IgD-negative memory B cell (primary cell): Measurements from ENCODE around the gene RB1. TPM values are rescaled to one million over a fixed set of nuclear protein-coding genes. Genes with fewer than 3 reads are reported as not detected.
"Not testable (repeated sequence)": the region's sequence is repeated elsewhere in the genome, so short reads cannot be mapped to it uniquely, and the experiment has no call there.

Experiments
- H3K27ac Mint-ChIP-seq, 3 donors: one replicate each; pipeline ENCODE4 v1.8.0; 2020 to 2022; ENCODE audit warnings: mild to moderate bottlenecking in 3 of 3, mixed read lengths in 3 of 3, moderate library complexity in 1 of 3
- H3K27me3 Mint-ChIP-seq: one replicate; pipeline ENCODE4 v1.8.0; 2021; ENCODE audit warnings: mixed read lengths
- H3K36me3 Mint-ChIP-seq: one replicate; pipeline ENCODE4 v1.8.0; 2020; ENCODE audit warnings: mild to moderate bottlenecking, mixed read lengths
- H3K4me1 Mint-ChIP-seq, 3 donors: one replicate each; pipeline ENCODE4 v1.8.0; 2020 to 2022; ENCODE audit warnings: mixed read lengths in 3 of 3, mild to moderate bottlenecking in 1 of 3
- H3K4me3 Mint-ChIP-seq, 4 donors: one replicate each; pipeline ENCODE4 v1.8.0; 2020 to 2022; ENCODE audit warnings: mild to moderate bottlenecking in 4 of 4, mixed read lengths in 4 of 4, moderate library complexity in 3 of 4
- H3K9me3 Mint-ChIP-seq, 3 donors: one replicate each; pipeline ENCODE4 v1.8.0; 2020 to 2021; ENCODE audit warnings: mixed read lengths in 3 of 3, mild to moderate bottlenecking in 1 of 3
- polyA plus RNA-seq: library from polyadenylated mRNA; unstranded; fragments of 300-500 nt; fragmentation: Illumina TruSeq; gene quantifications from one replicate; pipeline ENCODE4 v1.2.3, GENCODE V29; 2021

The RB1 gene
- polyA plus RNA-seq, 1 donor from 2014 or later = 43.7 TPM

GRCh38 chr13:48448959-48449614 lies 145.5 kb downstream of the RB1 start:
- no peak overlapping the region for H3K27ac Mint-ChIP-seq
- H3K36me3 Mint-ChIP-seq = peaks cover 31% of the 10 kb centered on the region
- H3K27me3 Mint-ChIP-seq = no peaks in the 10 kb centered on the region
- H3K4me1 Mint-ChIP-seq = peaks cover 0 to 9% (median 9%) of the 10 kb centered on the region in 3 donors
- H3K4me3 Mint-ChIP-seq = peak overlapping the region in 2 of 4 donors; percentile 65 to 71
- H3K9me3 Mint-ChIP-seq = peaks cover 7 to 14% (median 12%) of the 10 kb centered on the region in 3 donors

- H3K36me3 Mint-ChIP-seq = peaks cover 27% of the 10 kb centered on the region
- peaks cover 0 to 9% (median 7%) of the 10 kb centered on the region in 3 donors for H3K4me1 Mint-ChIP-seq
- H3K27me3 Mint-ChIP-seq = no peaks in the 10 kb centered on the region
- no peak overlapping the region for H3K27ac Mint-ChIP-seq
- peaks cover 7 to 14% (median 12%) of the 10 kb centered on the region in 3 donors for H3K9me3 Mint-ChIP-seq
- H3K4me3 Mint-ChIP-seq = no peak overlapping the region
Measured at GRCh38 chr13:48449656-48450055, 146.1 kb downstream of the RB1 start.

- H3K27me3 Mint-ChIP-seq, H3K4me1 Mint-ChIP-seq, H3K27ac Mint-ChIP-seq, H3K4me3 Mint-ChIP-seq: not testable (repeated sequence)
- Mint-ChIP-seq H3K9me3 (peaks cover 7 to 14% (median 12%) of the 10 kb centered on the region in 3 donors), H3K36me3 (peaks cover 32% of the 10 kb centered on the region)
Measured at GRCh38 chr13:48451196-48451595, 147.6 kb downstream of the RB1 start.

- no peaks in the 10 kb centered on the region for H3K27me3 Mint-ChIP-seq
- H3K4me1 Mint-ChIP-seq = peaks cover 0 to 7% (median 5%) of the 10 kb centered on the region in 3 donors
- H3K9me3 Mint-ChIP-seq = peaks cover 2 to 4% (median 3%) of the 10 kb centered on the region in 3 donors
- no peak overlapping the region for H3K4me3 Mint-ChIP-seq
- peaks cover 35% of the 10 kb centered on the region for H3K36me3 Mint-ChIP-seq
- peak overlapping the region in 1 of 3 donors; percentile 80 for H3K27ac Mint-ChIP-seq
Measured at GRCh38 chr13:48456546-48456945, 153.0 kb downstream of the RB1 start.

GRCh38 chr13:48457578-48458242 lies 154.2 kb downstream of the RB1 start:
- H3K27ac Mint-ChIP-seq = no peak overlapping the region
- no peak overlapping the region for H3K4me3 Mint-ChIP-seq
- H3K4me1 Mint-ChIP-seq = peaks cover 0 to 7% (median 5%) of the 10 kb centered on the region in 3 donors
- H3K9me3 Mint-ChIP-seq = peaks cover 0 to 2% (median 0%) of the 10 kb centered on the region in 3 donors
- H3K36me3 Mint-ChIP-seq = peaks cover 32% of the 10 kb centered on the region
- H3K27me3 Mint-ChIP-seq = no peaks in the 10 kb centered on the region

- Mint-ChIP-seq H3K36me3 (peaks cover 25% of the 10 kb centered on the region), H3K27ac (no peak overlapping the region), H3K9me3 (no peaks in the 10 kb centered on the region), H3K4me3 (no peak overlapping the region), H3K27me3 (no peaks in the 10 kb centered on the region), H3K4me1 (peaks cover 2 to 12% (median 9%) of the 10 kb centered on the region in 3 donors)
Measured at GRCh38 chr13:48475230-48475629, 171.7 kb downstream of the RB1 start.

GRCh38 chr13:48476215-48476614 lies 172.7 kb downstream of the RB1 start:
- H3K36me3 Mint-ChIP-seq = peaks cover 25% of the 10 kb centered on the region
- H3K27me3 Mint-ChIP-seq = no peaks in the 10 kb centered on the region
- H3K4me3 Mint-ChIP-seq = no peak overlapping the region
- H3K27ac Mint-ChIP-seq = peak overlapping the region in 1 of 3 donors; percentile 32
- H3K9me3 Mint-ChIP-seq = no peaks in the 10 kb centered on the region
- H3K4me1 Mint-ChIP-seq = peaks cover 2 to 12% (median 9%) of the 10 kb centered on the region in 3 donors

- H3K27me3 Mint-ChIP-seq = no peaks in the 10 kb centered on the region
- peaks cover 25% of the 10 kb centered on the region for H3K36me3 Mint-ChIP-seq
- no peaks in the 10 kb centered on the region for H3K9me3 Mint-ChIP-seq
- H3K4me1 Mint-ChIP-seq = peaks cover 2 to 12% (median 9%) of the 10 kb centered on the region in 3 donors
- H3K27ac Mint-ChIP-seq = peak overlapping the region in 1 of 3 donors; percentile 32
- H3K4me3 Mint-ChIP-seq = no peak overlapping the region
Measured at GRCh38 chr13:48476686-48477085, 173.1 kb downstream of the RB1 start.

- Mint-ChIP-seq H3K27me3 (no peaks in the 10 kb centered on the region), H3K9me3 (no peaks in the 10 kb centered on the region), H3K36me3 (peaks cover 25% of the 10 kb centered on the region), H3K4me1 (peaks cover 2 to 12% (median 9%) of the 10 kb centered on the region in 3 donors), H3K4me3 (no peak overlapping the region), H3K27ac (no peak overlapping the region)
Measured at GRCh38 chr13:48477191-48477855, 173.8 kb downstream of the RB1 start.

GRCh38 chr13:48478391-48478790 lies 174.8 kb downstream of the RB1 start:
- no peaks in the 10 kb centered on the region for H3K9me3 Mint-ChIP-seq
- H3K4me3 Mint-ChIP-seq = no peak overlapping the region
- H3K27me3 Mint-ChIP-seq = no peaks in the 10 kb centered on the region
- peaks cover 21% of the 10 kb centered on the region for H3K36me3 Mint-ChIP-seq
- peaks cover 2 to 12% (median 9%) of the 10 kb centered on the region in 3 donors for H3K4me1 Mint-ChIP-seq
- no peak overlapping the region for H3K27ac Mint-ChIP-seq

GRCh38 chr13:48483575-48483974 lies 180.0 kb downstream of the RB1 start:
- no peak overlapping the region for H3K27ac Mint-ChIP-seq
- H3K4me1 Mint-ChIP-seq = peaks cover 3 to 7% (median 4%) of the 10 kb centered on the region in 3 donors
- peaks cover 0 to 4% (median 2%) of the 10 kb centered on the region in 3 donors for H3K9me3 Mint-ChIP-seq
- no peak overlapping the region for H3K4me3 Mint-ChIP-seq
- peaks cover 4% of the 10 kb centered on the region for H3K36me3 Mint-ChIP-seq
- no peaks in the 10 kb centered on the region for H3K27me3 Mint-ChIP-seq

- Mint-ChIP-seq H3K4me1 (peaks cover 3 to 13% (median 13%) of the 10 kb centered on the region in 3 donors), H3K27ac (no peak overlapping the region), H3K4me3 (no peak overlapping the region), H3K36me3 (no peaks in the 10 kb centered on the region), H3K27me3 (no peaks in the 10 kb centered on the region), H3K9me3 (peaks cover 0 to 4% (median 2%) of the 10 kb centered on the region in 3 donors)
Measured at GRCh38 chr13:48485432-48485831, 181.9 kb downstream of the RB1 start.

- no peaks in the 10 kb centered on the region for H3K27me3 Mint-ChIP-seq
- no peak overlapping the region for H3K4me3 Mint-ChIP-seq
- peaks cover 0 to 4% (median 2%) of the 10 kb centered on the region in 3 donors for H3K9me3 Mint-ChIP-seq
- no peak overlapping the region for H3K27ac Mint-ChIP-seq
- H3K36me3 Mint-ChIP-seq = no peaks in the 10 kb centered on the region
- H3K4me1 Mint-ChIP-seq = peaks cover 4 to 18% (median 16%) of the 10 kb centered on the region in 3 donors
Measured at GRCh38 chr13:48486362-48486761, 182.8 kb downstream of the RB1 start.

- Mint-ChIP-seq H3K27ac (no peak overlapping the region), H3K36me3 (no peaks in the 10 kb centered on the region), H3K27me3 (peaks cover 1% of the 10 kb centered on the region), H3K9me3 (peaks cover 0 to 4% (median 2%) of the 10 kb centered on the region in 3 donors), H3K4me3 (no peak overlapping the region), H3K4me1 (peaks cover 8 to 22% (median 18%) of the 10 kb centered on the region in 3 donors)
Measured at GRCh38 chr13:48486836-48487235, 183.3 kb downstream of the RB1 start.

GRCh38 chr13:48487968-48488367 lies 184.4 kb downstream of the RB1 start:
- no peaks in the 10 kb centered on the region for H3K36me3 Mint-ChIP-seq
- H3K27me3 Mint-ChIP-seq = peaks cover 1% of the 10 kb centered on the region
- H3K9me3 Mint-ChIP-seq = peaks cover 0 to 4% (median 2%) of the 10 kb centered on the region in 3 donors
- H3K4me3 Mint-ChIP-seq = no peak overlapping the region
- no peak overlapping the region for H3K27ac Mint-ChIP-seq
- H3K4me1 Mint-ChIP-seq = peaks cover 8 to 22% (median 18%) of the 10 kb centered on the region in 3 donors
